Activated CD4-positive, alpha-beta T cell treated with anti-CD3 and anti-CD28 coated beads for 36 hours (primary cell): ENCODE results near the gene UGT2B17. TPM values are rescaled to one million over a fixed set of nuclear protein-coding genes. Genes with fewer than 3 reads are reported as not detected.
"Not testable (repeated sequence)": the region's sequence is repeated elsewhere in the genome, so short reads cannot be mapped to it uniquely, and the experiment has no call there.

Experiments used
- ATAC-seq: fragments of 200-7000 bp; cut with Tn5 transposase; one replicate; pipeline ENCODE4 v1.10.0; 2021; ENCODE audit warnings: mild to moderate bottlenecking, moderate library complexity
- CTCF ChIA-PET: fragments of 350-600 bp; sonication (Branson Sonifier 250); formaldehyde crosslinking; loops from one replicate; lab custom pipeline; 2021; ENCODE audit warnings: antibody characterized with exemption; lab: Charles Lee
- POLR2A ChIA-PET: fragments of 350-600 bp; sonication (Branson Sonifier 250); formaldehyde crosslinking; loops from one replicate; lab custom pipeline; 2021; ENCODE audit warnings: antibody characterized with exemption, inconsistent platforms; lab: Charles Lee
- DNase-seq: peaks from one replicate; pipeline ENCODE4 v3.0.0-alpha.2; 2020
- H3K27ac Mint-ChIP-seq: one replicate; pipeline ENCODE4 v1.8.0; 2021; ENCODE audit warnings: mixed read lengths
- H3K27me3 Mint-ChIP-seq: one replicate; pipeline ENCODE4 v1.8.0; 2021; ENCODE audit warnings: mixed read lengths
- H3K36me3 Mint-ChIP-seq: one replicate; pipeline ENCODE4 v1.8.0; 2021; ENCODE audit warnings: low read depth, mixed read lengths
- H3K4me1 Mint-ChIP-seq: one replicate; pipeline ENCODE4 v1.8.0; 2021; ENCODE audit warnings: mixed read lengths
- H3K4me3 Mint-ChIP-seq: one replicate; pipeline ENCODE4 v1.8.0; 2021; ENCODE audit warnings: mild to moderate bottlenecking, moderate library complexity, mixed read lengths
- H3K9me3 Mint-ChIP-seq: one replicate; pipeline ENCODE4 v1.8.0; 2021; ENCODE audit warnings: low read depth, mixed read lengths
- intact Hi-C, 2 experiments: fragments of 100-400 bp; cut with DNase I in 1 of 2; cut with micrococcal nuclease in 1 of 2; formaldehyde crosslinking; loops; one replicate each; pipeline versions ENCODE4 v1.14.2 to v1.15.1; 2022 to 2024; cut with DNase I, micrococcal nuclease
- total RNA-seq, 2 experiments: library from RNA; stranded (reverse); gene quantifications; one replicate each; pipeline ENCODE4 v1.2.3, GENCODE V29; 2021

UGT2B17 gene
- total RNA-seq, 2 experiments from 2014 or later = not detected

DNA sequence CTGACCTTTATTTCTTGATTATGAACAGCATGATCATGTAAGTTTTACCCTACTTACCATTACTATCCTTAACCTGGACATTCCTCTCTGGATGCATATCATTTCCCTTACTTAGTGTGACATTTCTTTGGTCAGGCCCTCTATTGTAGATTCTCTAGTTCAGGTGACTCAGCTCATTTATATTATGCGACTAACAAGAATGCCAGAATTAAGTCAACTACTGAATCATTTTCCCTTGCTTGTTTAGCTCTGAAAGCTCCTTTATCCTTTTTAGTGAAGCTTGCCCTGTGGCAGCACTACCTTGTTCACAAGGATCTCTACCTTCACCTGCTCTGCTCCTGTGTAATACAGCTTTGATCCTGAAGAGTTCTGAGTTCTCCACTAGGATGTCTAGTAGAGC is 15.1 kb upstream of the UGT2B17 start:
- POLR2A ChIA-PET = no interaction called here
- intact Hi-C loops = no loop called here
- no peak for DNase-seq
- H3K27ac Mint-ChIP-seq = no peak overlapping the region
- no peaks in the 10 kb centered on the region for H3K9me3 Mint-ChIP-seq
- H3K4me1 Mint-ChIP-seq = no peaks in the 10 kb centered on the region
- CTCF ChIA-PET = no interaction called here
- H3K36me3 Mint-ChIP-seq = no peaks in the 10 kb centered on the region
- ATAC-seq = no peak
- no peaks in the 10 kb centered on the region for H3K27me3 Mint-ChIP-seq
- H3K4me3 Mint-ChIP-seq = no peak overlapping the region

DNA sequence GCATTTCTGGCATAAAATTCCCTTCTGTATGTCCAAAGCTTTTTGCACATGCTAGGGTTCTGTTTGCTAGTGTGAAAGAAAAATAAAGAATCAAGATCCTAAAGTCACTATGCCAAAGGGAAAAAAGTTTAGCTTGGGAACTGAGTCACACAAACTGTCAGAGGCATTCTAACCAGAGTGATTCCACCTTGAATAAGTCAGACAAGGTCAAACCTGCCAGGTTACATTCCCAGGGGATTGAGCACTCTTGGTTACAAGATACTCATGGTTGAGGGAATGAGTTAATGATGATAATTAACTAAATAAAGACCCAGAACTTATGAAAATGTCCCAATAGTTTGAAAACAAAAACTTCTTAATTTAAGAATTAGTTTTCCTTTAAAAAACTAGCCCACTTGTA is 13.7 kb upstream of the UGT2B17 start:
- Mint-ChIP-seq H3K27ac (no peak overlapping the region), H3K36me3 (no peaks in the 10 kb centered on the region), H3K4me1 (no peaks in the 10 kb centered on the region), H3K27me3 (no peaks in the 10 kb centered on the region), H3K9me3 (no peaks in the 10 kb centered on the region), H3K4me3 (no peak overlapping the region)
- intact Hi-C loops = no loop called here
- ChIA-PET CTCF (no interaction called here), POLR2A (no interaction called here)
- ATAC-seq (no peak), DNase-seq (no peak)

DNA sequence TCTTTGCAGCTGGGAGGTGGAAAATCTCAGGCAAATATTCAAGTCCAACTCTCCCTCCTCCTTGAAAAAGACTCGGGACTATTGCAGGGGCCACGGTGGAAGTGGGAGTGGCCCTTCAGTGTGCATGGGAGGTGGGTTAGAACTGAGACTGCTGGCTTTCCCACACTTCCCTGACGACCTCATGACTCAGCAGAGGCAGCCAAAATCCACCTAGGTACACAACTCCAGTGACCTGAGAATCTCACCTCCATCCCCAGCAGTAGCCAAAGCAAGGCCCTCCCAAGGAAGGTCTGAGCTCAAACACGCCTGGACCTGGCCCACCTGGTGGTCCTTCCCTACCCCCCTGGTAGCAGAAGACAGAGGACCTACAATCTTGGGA is 6.2 kb upstream of the UGT2B17 start:
- intact Hi-C loops = no loop called here
- no peaks in the 10 kb centered on the region for H3K4me1 Mint-ChIP-seq
- ChIA-PET POLR2A (no interaction called here), CTCF (no interaction called here)
- H3K9me3 Mint-ChIP-seq = no peaks in the 10 kb centered on the region
- H3K27ac Mint-ChIP-seq = no peak overlapping the region
- H3K36me3 Mint-ChIP-seq = no peaks in the 10 kb centered on the region
- ATAC-seq = no peak
- no peaks in the 10 kb centered on the region for H3K27me3 Mint-ChIP-seq
- DNase-seq = no peak
- H3K4me3 Mint-ChIP-seq = no peak overlapping the region

DNA sequence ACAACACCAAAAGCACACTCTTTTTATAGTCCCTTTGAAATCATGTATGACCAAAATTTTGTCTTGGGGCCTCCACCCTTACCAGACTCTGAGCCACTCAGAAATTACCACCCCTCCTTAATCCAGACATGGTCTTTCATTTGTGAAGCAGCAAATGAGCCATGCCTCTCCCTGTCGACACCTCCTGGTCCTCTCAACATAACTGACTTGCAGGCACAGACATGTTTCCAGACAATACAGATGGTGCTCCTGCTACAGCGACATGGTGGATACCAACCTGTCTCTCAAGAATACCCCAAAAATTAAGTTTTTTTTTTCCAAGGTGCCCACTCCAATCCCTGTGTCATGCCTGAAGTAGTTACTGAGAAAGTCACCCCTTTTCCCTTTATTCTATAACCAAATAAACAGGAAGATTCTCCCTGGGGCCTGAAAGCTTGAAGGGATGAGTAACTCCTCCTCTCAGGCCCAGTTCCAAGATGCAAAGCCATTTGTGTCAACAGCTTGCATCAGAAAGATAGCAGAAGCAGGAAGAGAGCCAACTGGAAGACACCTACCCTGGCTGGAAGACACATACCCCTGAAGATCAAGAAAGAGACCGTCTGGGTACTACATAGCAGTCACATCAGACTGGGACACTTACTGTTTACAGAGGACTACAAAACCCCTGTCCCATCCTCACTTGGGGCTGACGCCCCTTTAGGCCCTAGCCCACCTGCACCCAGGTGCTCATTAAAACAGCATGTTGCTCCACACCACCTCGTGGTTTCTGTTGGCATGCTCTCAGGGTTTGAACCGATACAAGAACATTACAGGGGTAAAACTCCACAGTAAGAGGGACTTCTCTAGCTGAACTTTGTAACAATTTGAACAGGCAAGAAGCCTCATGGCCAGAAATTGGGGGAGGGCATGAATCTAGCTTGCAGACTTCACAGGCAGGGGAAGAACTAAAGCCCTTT is 5.5 kb upstream of the UGT2B17 start:
- CTCF ChIA-PET = no interaction called here
- ATAC-seq = no peak
- no peaks in the 10 kb centered on the region for H3K27me3 Mint-ChIP-seq
- no peaks in the 10 kb centered on the region for H3K36me3 Mint-ChIP-seq
- POLR2A ChIA-PET = no interaction called here
- H3K4me3 Mint-ChIP-seq = no peak overlapping the region
- no peaks in the 10 kb centered on the region for H3K4me1 Mint-ChIP-seq
- H3K27ac Mint-ChIP-seq = no peak overlapping the region
- no peak for DNase-seq
- intact Hi-C loops = no loop called here
- no peaks in the 10 kb centered on the region for H3K9me3 Mint-ChIP-seq

DNA sequence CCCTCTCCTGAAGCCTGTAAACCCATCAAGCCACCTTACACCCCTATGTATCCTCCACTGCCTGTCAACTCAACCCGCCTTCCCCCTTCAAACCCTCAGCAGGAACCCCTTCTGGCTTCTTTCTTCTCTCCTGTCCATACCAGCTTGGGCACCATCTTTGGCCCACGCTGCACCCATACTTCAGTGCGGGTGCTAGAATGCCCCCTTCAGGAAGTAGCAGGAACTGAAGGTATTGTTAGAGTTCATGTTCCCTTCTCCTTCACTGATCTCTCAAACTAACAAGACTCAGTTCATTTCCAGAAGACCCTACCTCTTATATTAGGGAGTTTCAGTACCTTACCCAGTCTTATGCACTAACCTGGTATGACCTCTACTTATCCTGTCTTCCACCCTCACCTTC is 1.5 kb upstream of the UGT2B17 start:
- CTCF ChIA-PET = no interaction called here
- no peaks in the 10 kb centered on the region for H3K9me3 Mint-ChIP-seq

DNA sequence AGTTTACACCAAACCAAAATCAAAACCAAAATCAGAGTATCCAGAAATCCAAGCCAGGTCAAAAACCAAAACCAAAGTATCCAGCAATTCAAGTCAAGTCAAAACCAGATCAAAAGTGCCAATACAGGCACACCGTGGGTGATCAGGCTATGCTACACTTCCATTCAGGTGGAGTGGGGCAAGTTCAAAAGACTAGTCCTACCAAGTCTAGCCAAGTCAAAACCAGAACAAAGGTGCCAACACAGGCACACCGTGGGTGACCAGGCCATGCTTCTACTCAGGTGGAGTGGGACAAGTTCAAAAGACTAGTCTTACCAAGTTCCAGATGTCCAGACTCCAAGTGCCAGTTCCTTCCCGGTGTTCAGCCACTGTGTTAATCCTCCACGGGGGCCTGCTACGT is 486 bp downstream of the UGT2B17 start:
- DNase-seq, H3K36me3 Mint-ChIP-seq, H3K9me3 Mint-ChIP-seq, H3K4me3 Mint-ChIP-seq, H3K27me3 Mint-ChIP-seq, intact Hi-C loops, H3K27ac Mint-ChIP-seq, CTCF ChIA-PET, ATAC-seq, POLR2A ChIA-PET, H3K4me1 Mint-ChIP-seq: not testable (repeated sequence)

More for the DNA sequence above, 1.5 kb upstream of the UGT2B17 start:
- ATAC-seq = no peak
- H3K36me3 Mint-ChIP-seq = no peaks in the 10 kb centered on the region
- no peak overlapping the region for H3K27ac Mint-ChIP-seq
- no peaks in the 10 kb centered on the region for H3K27me3 Mint-ChIP-seq
- no peak overlapping the region for H3K4me3 Mint-ChIP-seq
- POLR2A ChIA-PET = no interaction called here
- intact Hi-C loops = no loop called here
- no peak for DNase-seq
- no peaks in the 10 kb centered on the region for H3K4me1 Mint-ChIP-seq

DNA sequence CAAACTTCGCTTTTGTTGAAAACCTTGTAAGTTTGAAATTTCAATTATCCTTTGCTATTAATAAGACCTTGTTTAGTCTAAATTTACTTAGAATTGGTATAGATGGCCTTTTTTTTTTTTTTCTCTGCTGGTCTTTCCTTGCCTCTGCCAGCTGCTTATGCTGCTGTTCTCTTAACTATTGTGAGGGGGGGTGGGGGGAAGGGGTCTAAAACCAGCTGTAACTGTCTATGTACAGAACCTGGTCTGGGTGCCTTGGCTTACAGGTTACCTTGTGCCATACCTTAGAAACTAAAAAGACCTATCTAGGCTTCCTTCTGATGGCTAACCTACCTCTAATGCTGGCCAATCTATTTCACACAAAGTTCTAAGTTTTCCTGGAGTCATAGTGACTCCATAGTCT is 1.0 kb downstream of the UGT2B17 start:
- ChIA-PET CTCF (no interaction called here), POLR2A (no interaction called here)
- Mint-ChIP-seq H3K4me3 (no peak overlapping the region), H3K36me3 (no peaks in the 10 kb centered on the region), H3K9me3 (no peaks in the 10 kb centered on the region), H3K27me3 (no peaks in the 10 kb centered on the region), H3K27ac (no peak overlapping the region), H3K4me1 (no peaks in the 10 kb centered on the region)
- no peak for DNase-seq
- ATAC-seq = no peak
- intact Hi-C loops = no loop called here

DNA sequence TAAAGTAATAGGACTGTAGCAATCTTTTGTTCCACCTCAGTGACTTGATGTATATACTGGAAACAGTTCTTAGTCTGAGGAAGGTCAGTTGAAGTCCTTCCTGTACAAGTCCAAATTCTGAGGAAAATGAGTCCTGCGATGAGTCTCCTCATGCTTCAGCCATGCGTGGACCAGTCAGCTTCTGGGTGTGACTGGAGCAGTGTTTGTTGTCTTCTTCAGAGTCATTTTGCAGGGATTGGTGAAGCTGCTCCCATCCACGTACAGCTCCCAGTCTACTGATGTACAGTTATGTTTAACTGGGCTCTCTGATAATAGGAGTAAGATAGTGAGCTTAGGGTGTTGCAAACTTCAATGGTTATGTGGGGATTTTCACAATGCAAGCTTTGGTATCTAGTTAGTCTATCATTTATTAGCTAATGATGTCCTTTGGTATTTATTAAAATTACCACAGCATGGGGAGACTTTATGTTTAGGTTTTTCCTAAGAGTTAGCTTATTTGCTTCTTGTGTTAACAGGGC is 3.4 kb downstream of the UGT2B17 start:
- no peak overlapping the region for H3K27ac Mint-ChIP-seq
- no peak for DNase-seq
- no peak overlapping the region for H3K4me3 Mint-ChIP-seq
- no peak for ATAC-seq
- no peaks in the 10 kb centered on the region for H3K4me1 Mint-ChIP-seq
- no peaks in the 10 kb centered on the region for H3K27me3 Mint-ChIP-seq
- no peaks in the 10 kb centered on the region for H3K36me3 Mint-ChIP-seq
- ChIA-PET POLR2A (no interaction called here), CTCF (no interaction called here)
- no peaks in the 10 kb centered on the region for H3K9me3 Mint-ChIP-seq
- intact Hi-C loops = no loop called here

DNA sequence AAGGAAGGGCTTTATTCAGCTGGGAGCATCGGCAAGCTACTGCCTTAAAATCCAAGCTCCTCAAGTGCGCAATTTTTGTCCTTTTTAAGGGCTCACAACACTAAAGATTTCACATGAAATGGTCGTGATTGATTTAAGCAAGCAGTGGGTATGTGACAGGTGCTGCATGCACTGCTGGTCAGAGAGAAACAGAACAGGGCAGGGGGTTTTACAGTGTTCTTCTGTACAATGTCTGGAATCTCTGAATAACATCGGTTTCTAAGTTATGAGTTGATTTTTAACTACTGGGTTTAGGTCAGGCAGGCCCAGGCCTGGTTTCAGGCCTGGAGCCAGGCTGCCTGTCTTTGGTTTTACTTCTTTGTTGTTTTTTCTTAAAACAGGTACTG is 6.0 kb downstream of the UGT2B17 start:
- Mint-ChIP-seq H3K4me3 (no peak overlapping the region), H3K27ac (no peak overlapping the region), H3K36me3 (no peaks in the 10 kb centered on the region), H3K9me3 (no peaks in the 10 kb centered on the region), H3K4me1 (no peaks in the 10 kb centered on the region), H3K27me3 (no peaks in the 10 kb centered on the region)
- ChIA-PET CTCF (no interaction called here), POLR2A (no interaction called here)
- ATAC-seq = no peak
- no peak for DNase-seq
- intact Hi-C loops = no loop called here

DNA sequence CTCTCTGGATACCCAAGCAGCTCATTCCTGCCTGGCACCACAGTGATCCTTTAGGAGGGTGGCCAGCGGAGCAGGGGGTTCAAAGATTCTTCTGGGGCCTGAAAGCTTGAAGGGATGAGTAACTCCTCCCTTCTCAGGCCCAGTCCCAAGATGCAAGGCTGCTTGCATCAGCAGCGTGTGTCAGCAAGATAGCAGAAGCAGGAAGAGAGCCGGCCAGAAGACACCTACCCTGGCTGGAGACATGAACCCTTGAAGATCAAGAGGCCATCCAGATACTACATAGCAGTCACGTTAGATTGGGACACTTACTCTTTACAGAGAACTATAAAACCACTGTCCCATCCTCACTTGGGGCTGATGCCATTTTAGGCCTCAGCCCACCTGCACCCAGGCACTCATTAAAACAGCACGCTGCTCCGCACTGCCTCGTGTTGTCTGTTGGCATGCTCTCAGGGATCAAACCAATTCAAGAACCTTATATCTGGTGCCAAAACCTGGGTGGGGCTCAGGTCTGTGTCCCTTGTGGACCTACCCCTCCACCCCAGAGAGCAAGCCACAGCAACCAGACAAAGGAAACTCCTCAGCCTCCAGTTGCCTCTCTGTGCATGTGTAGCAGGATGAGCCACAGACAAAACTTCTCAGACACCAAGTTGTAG is 6.5 kb downstream of the UGT2B17 start:
- Mint-ChIP-seq H3K27me3 (no peaks in the 10 kb centered on the region), H3K27ac (no peak overlapping the region), H3K4me1 (no peaks in the 10 kb centered on the region), H3K4me3 (no peak overlapping the region), H3K36me3 (no peaks in the 10 kb centered on the region), H3K9me3 (no peaks in the 10 kb centered on the region)
- no peak for DNase-seq
- intact Hi-C loops = no loop called here
- ChIA-PET CTCF (no interaction called here), POLR2A (no interaction called here)
- ATAC-seq = no peak

DNA sequence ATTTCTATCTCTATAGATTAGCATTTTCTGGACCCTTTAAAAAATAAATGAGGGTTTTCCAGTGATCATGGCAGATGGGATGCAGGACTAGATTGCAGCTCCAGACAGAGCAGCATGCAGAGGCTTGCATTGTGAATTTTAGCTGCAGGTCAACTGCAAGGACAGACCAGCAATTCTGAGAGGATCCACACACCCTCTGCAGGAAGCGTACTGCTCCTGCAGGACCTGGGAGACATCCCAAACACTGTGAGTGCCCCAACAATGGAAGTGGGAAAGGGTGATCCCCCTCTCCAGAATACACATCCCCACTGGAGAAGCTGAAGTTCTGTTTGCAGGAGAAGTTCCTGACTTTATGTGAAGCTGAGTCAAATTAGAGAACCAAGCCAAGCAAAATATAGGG is 7.1 kb downstream of the UGT2B17 start:
- POLR2A ChIA-PET, H3K4me3 Mint-ChIP-seq, intact Hi-C loops, H3K36me3 Mint-ChIP-seq, H3K4me1 Mint-ChIP-seq, CTCF ChIA-PET, H3K27ac Mint-ChIP-seq, H3K27me3 Mint-ChIP-seq, ATAC-seq, DNase-seq, H3K9me3 Mint-ChIP-seq: not testable (repeated sequence)

DNA sequence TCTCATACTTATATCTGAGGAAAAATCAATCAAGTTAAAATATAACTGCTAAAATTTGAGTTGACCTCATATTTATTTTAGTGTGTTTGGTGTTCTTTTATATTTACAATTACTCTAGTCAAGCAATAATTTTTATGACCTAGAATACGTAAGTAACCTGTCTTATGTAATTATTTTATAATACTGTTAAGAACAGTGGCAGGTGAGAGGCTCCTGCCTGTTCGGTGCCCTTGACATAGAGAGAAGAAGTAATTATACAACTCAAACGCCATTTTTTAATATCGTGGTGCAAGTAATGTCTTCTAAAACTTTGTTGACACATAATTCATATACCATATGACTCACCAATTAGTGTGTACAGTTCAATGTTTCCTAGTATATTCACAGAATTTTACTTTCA is 7.6 kb downstream of the UGT2B17 start:
- CTCF ChIA-PET, H3K4me3 Mint-ChIP-seq, H3K27ac Mint-ChIP-seq, DNase-seq, ATAC-seq, intact Hi-C loops, POLR2A ChIA-PET, H3K9me3 Mint-ChIP-seq, H3K27me3 Mint-ChIP-seq, H3K4me1 Mint-ChIP-seq, H3K36me3 Mint-ChIP-seq: not testable (repeated sequence)
